Activated CD4-positive, CD25-positive, alpha-beta regulatory T cell treated with anti-CD3 and anti-CD28 coated beads, Interleukin-2, amount 50 U/mL, for 24 hours (primary cell): ENCODE data around the gene ATL1.
A peak's percentile ranks its signal among the peaks of the same experiment; 100 is the strongest.
"Not testable (repeated sequence)": the region's sequence is repeated elsewhere in the genome, so short reads cannot be mapped to it uniquely, and the experiment has no call there.

Source experiments
- ATAC-seq, 2 donors: fragments of 150-1000 bp; cut with Tn5 transposase; one replicate each; pipeline ENCODE4 v1.10.0; 2021; ENCODE audit warnings: mild to moderate bottlenecking in 1 of 2, moderate library complexity in 1 of 2

The ATL1 gene

GRCh38 chr14:50603565-50603964, 43.6 kb downstream of the ATL1 start:
- ATAC-seq: no peak

- no peak for ATAC-seq
Observed at GRCh38 chr14:50605766-50606165, 45.8 kb downstream of the ATL1 start.

DNA sequence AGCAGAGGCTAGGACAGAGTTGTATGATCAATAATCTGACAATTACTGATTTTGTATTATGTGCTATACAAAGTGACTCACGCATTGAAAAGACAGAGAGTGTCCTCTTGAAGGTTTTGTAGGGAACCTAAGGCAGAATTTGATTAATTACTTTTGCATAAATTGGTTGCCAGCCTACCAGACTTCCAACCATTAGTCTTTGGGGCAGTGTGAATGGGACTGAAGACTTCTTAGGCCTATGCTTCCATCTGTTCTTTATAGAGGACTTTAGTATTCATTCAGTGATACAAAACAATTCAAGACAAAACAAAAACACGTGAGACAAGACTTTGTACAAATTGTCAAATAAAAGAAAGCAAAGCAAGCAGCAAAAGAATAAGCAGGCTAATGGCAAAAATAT, 46.5 kb downstream of the ATL1 start:
- ATAC-seq: no peak

GRCh38 chr14:50607181-50607580, 47.2 kb downstream of the ATL1 start:
- no peak for ATAC-seq

GRCh38 chr14:50607761-50608160, 47.8 kb downstream of the ATL1 start:
- ATAC-seq: no peak

DNA sequence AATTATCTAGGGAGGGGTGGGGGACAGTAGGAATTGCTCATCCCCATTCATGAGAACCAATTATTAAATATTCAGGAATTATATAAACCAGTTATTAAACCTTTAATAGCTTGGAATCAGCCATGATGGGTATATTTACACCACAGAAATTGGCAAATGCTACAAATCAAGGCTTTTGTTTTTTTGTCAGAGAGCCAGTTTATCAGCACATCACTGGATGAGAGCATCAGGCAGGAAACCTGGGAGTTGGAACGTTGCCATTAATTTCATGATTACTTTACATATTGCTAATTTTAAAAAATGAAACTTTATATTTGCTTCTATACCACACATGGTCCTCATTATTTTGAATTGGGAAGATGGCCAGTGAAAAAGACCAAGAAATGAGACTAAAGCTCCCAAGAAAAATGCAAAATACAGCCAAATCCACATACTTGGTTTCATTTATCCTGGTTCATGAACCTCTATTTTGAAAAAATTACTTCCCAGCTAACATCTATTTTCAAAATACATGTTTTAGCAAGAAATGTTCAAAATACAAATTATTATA, 48.4 kb downstream of the ATL1 start:
- ATAC-seq: no peak

DNA sequence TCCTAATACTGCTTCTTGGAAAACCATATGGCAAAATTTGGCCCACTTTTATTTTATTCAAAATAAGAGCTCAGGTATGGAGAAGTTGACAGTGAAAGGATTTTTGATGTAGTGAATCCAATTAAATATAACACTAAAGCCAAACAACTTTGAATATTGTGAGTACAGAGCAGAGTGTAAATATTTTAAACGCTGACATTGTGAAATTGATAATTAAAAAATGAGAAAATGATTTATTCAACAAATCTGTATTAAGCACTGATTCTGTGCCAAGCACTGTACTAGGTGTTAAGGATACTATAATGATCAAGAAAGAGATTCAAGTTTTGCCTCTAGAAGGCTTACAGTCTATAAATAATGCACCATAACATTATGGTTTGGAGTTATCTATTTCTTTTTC, 50.5 kb downstream of the ATL1 start:
- no peak for ATAC-seq

DNA sequence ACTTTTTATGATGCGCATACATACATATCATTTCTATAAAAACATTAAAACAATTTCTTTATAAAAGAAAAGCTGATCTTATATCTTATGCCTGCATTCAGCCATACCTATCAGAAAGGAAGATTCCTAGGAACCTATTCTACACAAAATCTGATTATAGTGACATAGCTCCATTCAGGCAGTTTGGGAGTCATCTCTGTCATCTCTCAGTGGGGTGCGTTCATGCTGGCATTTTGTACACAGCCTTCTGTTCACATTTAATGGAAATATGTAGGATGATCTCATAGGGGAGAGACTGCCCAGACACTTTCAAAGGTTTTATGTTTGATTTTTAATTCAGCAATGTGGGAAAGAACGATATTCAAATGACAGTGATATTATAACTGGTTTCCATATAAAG, 52.9 kb downstream of the ATL1 start:
- no peak for ATAC-seq

DNA sequence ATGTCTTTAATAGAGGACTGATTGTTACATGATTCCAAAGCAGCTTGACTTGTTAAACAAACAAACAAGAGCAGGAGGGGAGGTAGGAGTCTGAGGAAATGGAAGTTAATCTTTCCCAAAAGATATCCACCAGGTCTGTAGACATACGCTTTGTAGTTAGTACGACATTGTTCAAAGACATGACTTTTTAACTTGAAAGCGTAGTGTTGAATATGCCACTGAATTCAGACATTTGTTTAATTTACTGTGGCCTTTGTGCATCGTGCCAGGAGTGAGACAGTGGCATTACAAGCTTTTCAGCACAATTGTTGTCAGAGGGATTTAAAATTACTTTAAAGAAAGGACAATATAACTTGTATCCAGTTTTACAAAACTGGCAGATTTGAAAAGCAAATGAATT, 55.1 kb downstream of the ATL1 start:
- ATAC-seq: no peak

- no peak for ATAC-seq
Observed at GRCh38 chr14:50615552-50615951, 55.6 kb downstream of the ATL1 start.

DNA sequence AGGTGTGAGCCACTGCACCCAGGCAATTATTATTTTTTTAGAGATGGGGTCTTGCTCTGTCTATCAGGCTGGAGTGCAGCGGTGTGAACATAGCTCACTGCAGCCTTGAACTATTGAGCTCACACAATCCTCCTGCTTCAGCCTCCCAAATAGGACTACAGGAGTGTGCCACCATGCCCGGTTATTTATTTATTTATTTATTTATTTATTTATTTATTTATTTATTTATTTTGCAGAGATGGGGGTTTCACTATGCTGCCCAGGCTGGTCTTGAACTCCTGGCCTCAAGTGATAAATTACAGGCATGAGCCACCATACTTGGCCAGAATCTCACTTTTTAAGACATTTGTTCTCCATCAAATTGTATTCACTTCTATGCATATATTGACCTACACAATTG, 56.3 kb downstream of the ATL1 start:
- no peak for ATAC-seq

- peak in 1 of 2 donors; percentile 21 for ATAC-seq
Observed at GRCh38 chr14:50619569-50620141, 59.7 kb downstream of the ATL1 start.

DNA sequence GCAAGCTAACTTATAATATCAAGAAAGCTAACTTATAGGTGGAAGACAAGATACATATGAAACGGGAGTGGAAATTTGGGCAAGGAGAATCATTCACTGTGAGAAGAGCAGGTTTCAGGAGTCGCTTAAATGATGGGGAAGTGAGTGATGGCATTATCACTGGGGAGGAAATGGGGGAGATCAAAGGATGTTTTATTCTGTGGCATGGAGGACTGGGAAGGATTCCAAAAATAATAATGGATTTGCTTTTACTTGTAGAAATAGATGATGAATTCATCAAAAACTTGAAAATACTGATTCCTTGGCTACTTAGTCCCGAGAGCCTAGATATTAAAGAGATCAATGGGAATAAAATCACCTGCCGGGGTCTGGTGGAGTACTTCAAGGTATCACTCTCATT, 60.4 kb downstream of the ATL1 start:
- ATAC-seq: no peak

DNA sequence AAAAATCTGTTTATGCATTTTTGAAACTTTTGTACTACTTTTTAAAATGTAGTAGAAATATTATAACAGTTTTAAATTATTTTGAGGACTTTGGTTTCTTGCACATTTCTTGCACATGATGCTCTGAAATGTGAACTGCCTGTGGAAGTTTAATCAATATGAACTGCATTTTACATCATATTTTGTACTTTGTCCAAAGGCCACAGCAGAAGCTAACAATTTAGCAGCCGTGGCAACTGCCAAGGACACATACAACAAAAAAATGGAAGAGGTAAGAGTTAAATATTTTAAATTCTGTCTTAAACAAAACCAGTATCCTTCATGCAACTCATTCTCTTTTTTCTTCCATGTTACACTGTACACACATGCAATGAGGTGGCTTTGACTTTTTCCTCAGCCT, 63.0 kb downstream of the ATL1 start:
- ATAC-seq: no peak

GRCh38 chr14:50624447-50624846, 64.5 kb downstream of the ATL1 start:
- ATAC-seq: peak in 1 of 2 donors; percentile 24

GRCh38 chr14:50624947-50625346, 65.0 kb downstream of the ATL1 start:
- not testable (repeated sequence) for ATAC-seq

GRCh38 chr14:50631408-50631821, 71.5 kb downstream of the ATL1 start:
- no peak for ATAC-seq

DNA sequence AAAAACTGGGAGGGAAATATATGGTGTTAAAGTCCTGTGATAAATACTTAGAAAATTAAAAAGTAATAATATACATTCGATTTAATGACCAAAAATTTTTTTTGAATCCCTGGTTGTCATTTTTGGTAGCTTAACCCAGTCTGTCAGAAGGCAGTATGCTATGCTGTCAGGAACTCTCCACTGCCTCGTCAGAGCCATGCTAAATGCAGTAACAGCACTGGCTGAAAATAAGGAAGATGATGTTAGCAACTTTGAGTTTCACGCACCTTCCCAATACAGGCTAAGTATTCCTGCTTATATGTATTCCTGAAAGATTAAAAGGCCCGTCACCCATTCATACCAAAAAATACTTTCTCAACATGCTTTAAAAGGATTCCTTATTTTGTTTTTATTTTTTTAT, 74.0 kb downstream of the ATL1 start:
- no peak for ATAC-seq

- no peak for ATAC-seq
Observed at GRCh38 chr14:50635141-50635540, 75.2 kb downstream of the ATL1 start.

GRCh38 chr14:50647282-50647681, 87.3 kb downstream of the ATL1 start:
- no peak for ATAC-seq

DNA sequence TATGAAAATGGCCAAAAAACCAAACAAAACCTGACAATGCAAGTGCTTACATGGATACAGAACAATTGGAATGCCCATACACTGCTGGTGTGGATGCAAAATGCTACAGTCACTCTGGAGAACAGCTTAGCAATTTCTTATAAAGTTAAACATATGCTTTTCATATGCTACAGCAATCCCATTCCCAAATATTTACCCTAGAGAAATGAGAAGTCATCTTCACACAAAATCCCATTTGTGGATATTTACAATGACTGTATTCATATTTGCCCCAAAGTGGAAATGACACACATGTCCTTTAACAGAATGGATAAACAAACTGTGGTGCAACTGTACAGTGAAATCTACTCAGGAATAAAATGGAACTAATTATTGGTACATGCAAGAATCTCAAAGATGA, 87.8 kb downstream of the ATL1 start:
- ATAC-seq: no peak

GRCh38 chr14:50649691-50650090, 89.7 kb downstream of the ATL1 start:
- no peak for ATAC-seq

GRCh38 chr14:50656776-50657175, 96.8 kb downstream of the ATL1 start:
- ATAC-seq: no peak

DNA sequence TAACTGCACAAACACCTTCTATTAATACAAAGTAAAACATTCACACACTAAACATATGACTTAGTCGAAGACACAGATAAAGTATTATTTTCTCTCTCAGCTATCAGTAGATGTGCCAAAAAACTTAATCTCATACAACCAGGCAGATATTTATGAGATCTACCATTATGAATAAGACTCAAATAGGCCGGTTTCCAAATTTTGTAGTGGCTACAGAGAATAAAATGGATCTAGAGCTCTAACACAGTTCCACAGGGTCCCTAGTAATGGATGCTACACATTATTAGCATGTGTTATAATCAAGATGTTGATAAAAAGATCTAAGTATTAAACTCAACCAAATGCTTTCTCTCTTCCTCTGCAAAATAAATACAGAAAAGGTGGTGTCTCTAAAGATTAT, 97.8 kb downstream of the ATL1 start:
- ATAC-seq: no peak

GRCh38 chr14:50658203-50658602, 98.3 kb downstream of the ATL1 start:
- ATAC-seq: no peak
